PC-9 (cell line): ENCODE data around the gene MMD2.
"Not testable (repeated sequence)": the region's sequence is repeated elsewhere in the genome, so short reads cannot be mapped to it uniquely, and the experiment has no call there.

Experiments
- EZH2 ChIP-seq: fragments of 200-600 bp; sonication (generic); IDR thresholded peaks from 2 replicates; pipeline ENCODE4 v1.8.0; 2017; ENCODE audit warnings: antibody characterized with exemption, low read depth
- TF ChIP-seq, protein P1 (sequence below): fragments of 200-600 bp; sonication (generic); conservative IDR thresholded peaks from 2 replicates; pipeline ENCODE4 v1.6.1; 2017; ENCODE audit warnings: mixed run types, antibody characterized with exemption, mild to moderate bottlenecking, moderate library complexity

GRCh38 chr7:4891522-4891921 is 67.5 kb downstream of the MMD2 start:
- TF ChIP-seq, protein P1, sequence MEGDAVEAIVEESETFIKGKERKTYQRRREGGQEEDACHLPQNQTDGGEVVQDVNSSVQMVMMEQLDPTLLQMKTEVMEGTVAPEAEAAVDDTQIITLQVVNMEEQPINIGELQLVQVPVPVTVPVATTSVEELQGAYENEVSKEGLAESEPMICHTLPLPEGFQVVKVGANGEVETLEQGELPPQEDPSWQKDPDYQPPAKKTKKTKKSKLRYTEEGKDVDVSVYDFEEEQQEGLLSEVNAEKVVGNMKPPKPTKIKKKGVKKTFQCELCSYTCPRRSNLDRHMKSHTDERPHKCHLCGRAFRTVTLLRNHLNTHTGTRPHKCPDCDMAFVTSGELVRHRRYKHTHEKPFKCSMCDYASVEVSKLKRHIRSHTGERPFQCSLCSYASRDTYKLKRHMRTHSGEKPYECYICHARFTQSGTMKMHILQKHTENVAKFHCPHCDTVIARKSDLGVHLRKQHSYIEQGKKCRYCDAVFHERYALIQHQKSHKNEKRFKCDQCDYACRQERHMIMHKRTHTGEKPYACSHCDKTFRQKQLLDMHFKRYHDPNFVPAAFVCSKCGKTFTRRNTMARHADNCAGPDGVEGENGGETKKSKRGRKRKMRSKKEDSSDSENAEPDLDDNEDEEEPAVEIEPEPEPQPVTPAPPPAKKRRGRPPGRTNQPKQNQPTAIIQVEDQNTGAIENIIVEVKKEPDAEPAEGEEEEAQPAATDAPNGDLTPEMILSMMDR: not testable (repeated sequence)
- TF ChIP-seq EZH2: not testable (repeated sequence)
